Smooth muscle cell (in vitro differentiated cells): ENCODE data around the gene LRRC27. TPM values are rescaled to one million over a fixed set of nuclear protein-coding genes. Genes with fewer than 3 reads are reported as not detected.

ENCODE experiments used
- DNase-seq: peaks from one replicate; lab custom pipeline; 2025; ENCODE audit not compliant: unreplicated experiment; lab: John Stamatoyannopoulos, UW
- H2AFZ ChIP-seq: fragments of 200-600 bp; sonication (generic); 2 replicates; pipeline ENCODE4 v1.6.0; 2016; ENCODE audit warnings: antibody characterized with exemption, low read depth, mild to moderate bottlenecking
- H3F3A ChIP-seq: fragments of 200-600 bp; sonication (generic); 2 replicates; pipeline ENCODE4 v1.6.0; 2017; ENCODE audit warnings: antibody characterized with exemption, low read depth
- H3K27ac ChIP-seq: fragments of 200-600 bp; sonication (generic); 2 replicates; pipeline ENCODE4 v1.5.1; 2016; ENCODE audit warnings: low read depth, mild to moderate bottlenecking
- H3K27me3 ChIP-seq: fragments of 200-600 bp; sonication (generic); 2 replicates; pipeline ENCODE4 v1.6.1; 2016; ENCODE audit warnings: low read depth, mild to moderate bottlenecking
- H3K36me3 ChIP-seq: fragments of 200-600 bp; sonication (generic); 2 replicates; pipeline ENCODE4 v1.5.1; 2016; ENCODE audit warnings: low read depth
- H3K4me1 ChIP-seq: fragments of 200-600 bp; sonication (generic); 2 replicates; pipeline ENCODE4 v1.5.1; 2016; ENCODE audit warnings: low read depth
- H3K4me2 ChIP-seq: fragments of 200-600 bp; sonication (generic); 2 replicates; pipeline ENCODE4 v1.6.0; 2016; ENCODE audit warnings: mild to moderate bottlenecking
- H3K4me3 ChIP-seq: fragments of 200-600 bp; sonication (generic); 2 replicates; pipeline ENCODE4 v1.5.1; 2016; ENCODE audit warnings: mild to moderate bottlenecking
- H3K79me2 ChIP-seq: fragments of 200-600 bp; sonication (generic); 2 replicates; pipeline ENCODE4 v1.6.0; 2016; ENCODE audit warnings: low read depth, mild to moderate bottlenecking
- H3K9ac ChIP-seq: fragments of 200-600 bp; sonication (generic); 2 replicates; pipeline ENCODE4 v1.6.0; 2016; ENCODE audit warnings: low read depth
- H3K9me3 ChIP-seq: fragments of 200-600 bp; sonication (generic); replicated peaks from 2 replicates; pipeline ENCODE4 v1.5.1; 2016; ENCODE audit warnings: low read depth
- H4K20me1 ChIP-seq: fragments of 200-600 bp; sonication (generic); 2 replicates; pipeline ENCODE4 v1.6.0; 2016; ENCODE audit warnings: low read depth
- CTCF ChIP-seq: fragments of 200-600 bp; sonication (generic); IDR thresholded peaks from 2 replicates; pipeline ENCODE4 v1.5.1; 2017; ENCODE audit warnings: borderline replicate concordance, mild to moderate bottlenecking, antibody characterized with exemption; ENCODE audit not compliant: insufficient read depth, poor library complexity, severe bottlenecking
- WGBS: methylation state at CpG from one replicate; pipeline ENCODE4 v1.1.7; 2016; ENCODE audit warnings: low lambda C conversion rate; 5-methylcytosine and 5-hydroxymethylcytosine counted together
- polyA plus RNA-seq: library from polyadenylated mRNA; unstranded; fragments of >200 nt; fragmentation: Nextera tagmentation; extraction: Ambion mirVana; gene quantifications from 2 replicates; pipeline ENCODE4 v1.2.1, GENCODE V29; 2016
- total RNA-seq: library from RNA; depleted of rRNA; stranded (reverse); fragments of >200 nt; gene quantifications from 2 replicates; pipeline ENCODE4 v1.2.3, GENCODE V29; 2014

LRRC27 gene
- total and polyA plus RNA-seq, 2 experiments from 2014 or later = 7.6 to 11.5 TPM

GRCh38 chr10:132405463-132405991 is 73.5 kb downstream of the LRRC27 start:
- Histone ChIP-seq H3K36me3 (no peaks in the 10 kb centered on the region), H3K9ac (no peak overlapping the region), H3K27me3 (no peaks in the 10 kb centered on the region), H3K79me2 (peaks cover 35% of the 10 kb centered on the region), H3F3A (no peaks in the 10 kb centered on the region), H3K4me2 (no peak overlapping the region), H4K20me1 (peaks cover 53% of the 10 kb centered on the region), H3K27ac (no peak overlapping the region), H2AFZ (no peak overlapping the region), H3K4me1 (peaks cover 16% of the 10 kb centered on the region), H3K9me3 (no peaks in the 10 kb centered on the region), H3K4me3 (no peak overlapping the region)
- DNase-seq = no peak
- 96% methylated on average over 52 of the region's 53 CpGs for WGBS
- TF ChIP-seq CTCF = no peak

- WGBS = 97% methylated on average over 17 of the region's 17 CpGs
- peaks cover 28% of the 10 kb centered on the region for H3K79me2 ChIP-seq
These were observed 74.2 kb downstream of the LRRC27 start for GRCh38 chr10:132406181-132406580.

GRCh38 chr10:132406750-132407149 is 74.8 kb downstream of the LRRC27 start:
- no peak for DNase-seq

More at GRCh38 chr10:132406181-132406580, 74.2 kb downstream of the LRRC27 start:
- Histone ChIP-seq H3K9me3 (no peaks in the 10 kb centered on the region), H3K27ac (peak overlapping the region; percentile 67), H3K36me3 (no peaks in the 10 kb centered on the region), H3K4me1 (peaks cover 18% of the 10 kb centered on the region), H3K27me3 (no peaks in the 10 kb centered on the region), H3K4me2 (no peak overlapping the region), H4K20me1 (peaks cover 53% of the 10 kb centered on the region), H3K9ac (no peak overlapping the region), H2AFZ (no peak overlapping the region), H3F3A (peaks cover 1% of the 10 kb centered on the region), H3K4me3 (no peak overlapping the region)
- no peak for DNase-seq
- no peak for TF ChIP-seq CTCF

More at GRCh38 chr10:132406750-132407149, 74.8 kb downstream of the LRRC27 start:
- H3K27ac ChIP-seq = peak overlapping the region; percentile 67
- no peak overlapping the region for H2AFZ ChIP-seq
- 96% methylated on average over 14 of the region's 16 CpGs for WGBS
- H3K79me2 ChIP-seq = peaks cover 22% of the 10 kb centered on the region
- no peaks in the 10 kb centered on the region for H3K9me3 ChIP-seq
- no peak overlapping the region for H3K4me2 ChIP-seq
- no peak overlapping the region for H3K4me3 ChIP-seq
- H3K4me1 ChIP-seq = peaks cover 24% of the 10 kb centered on the region
- no peak for TF ChIP-seq CTCF
- no peak overlapping the region for H3K9ac ChIP-seq
- no peaks in the 10 kb centered on the region for H3K36me3 ChIP-seq
- H4K20me1 ChIP-seq = peaks cover 52% of the 10 kb centered on the region
- peaks cover 7% of the 10 kb centered on the region for H3F3A ChIP-seq
- H3K27me3 ChIP-seq = no peaks in the 10 kb centered on the region
